ENCODE data around the gene SH3PXD2A.

- TF ChIP-seq CTCF (IDR thresholded peaks at IDR 0.05) = no peak
- no peak for TF ChIP-seq POLR2A (IDR thresholded peaks at IDR 0.05)
Measured at GRCh38 chr10:103792547-103792946, 62.8 kb downstream of the SH3PXD2A start.

All from Peyer's patch (tissue), 4 donors.